Measurements from ENCODE around the gene PRDM7. TPM values are rescaled to one million over a fixed set of nuclear protein-coding genes. Genes with fewer than 3 reads are reported as not detected.

Gene PRDM7
- total RNA-seq, 1 experiment from 2014 or later, result not detected

DNA sequence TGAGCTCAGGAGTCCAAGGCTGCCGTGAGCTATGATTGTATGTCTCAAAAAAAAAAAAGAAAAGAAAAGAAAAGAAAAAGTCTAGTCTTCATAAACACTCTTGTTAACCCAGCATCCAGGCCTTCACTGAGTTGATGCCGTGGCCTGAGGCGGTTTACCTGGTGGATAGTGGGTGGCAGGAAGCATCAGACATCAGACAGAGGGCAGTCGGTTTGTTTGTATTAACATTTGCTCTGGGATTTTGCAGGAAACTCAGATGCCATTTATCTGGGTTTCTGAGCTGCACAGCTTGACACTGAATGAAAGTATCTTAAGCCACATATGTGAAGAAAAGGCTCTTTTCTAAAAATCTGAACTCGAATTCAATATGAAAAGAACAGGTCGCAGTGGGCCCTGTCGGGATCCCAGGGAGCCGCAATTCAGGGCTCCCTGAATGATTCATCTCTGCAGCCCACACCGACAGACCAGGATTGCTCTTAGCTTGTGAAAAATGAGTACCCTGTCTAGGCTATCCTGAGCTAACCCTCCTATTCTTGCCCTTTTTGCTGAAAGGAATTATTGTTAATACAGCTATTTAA lies 56.8 kb downstream of the PRDM7 start:
- ATAC-seq, result no peak
- H3K4me3 ChIP-seq (ENCODE audit: low read length), result peak overlapping the region; percentile 77
- H3K27ac ChIP-seq (ENCODE audit: low read length), result peak overlapping the region; percentile 69
- peaks cover 35% of the 10 kb centered on the region for H3K4me1 ChIP-seq (ENCODE audit: insufficient read depth, low read length)
- TSS peak; percentile 21 for BruUV-seq (replicated peaks)
- no peaks in the 10 kb centered on the region for H3F3A ChIP-seq (ENCODE audit: low read length, unreplicated experiment)
- no peaks in the 10 kb centered on the region for H3K9me2 ChIP-seq (replicated peaks; ENCODE audit: low read length)
- no peaks in the 10 kb centered on the region for H4K20me1 ChIP-seq (ENCODE audit: low read length)
- POLR2A ChIA-PET (ENCODE audit: unreplicated experiment), result interaction anchor here (0.6 kb wide), 1 partner anchor 96 kb away, joined by 5 read pairs; no protein-coding TSS in a partner anchor
- TF ChIP-seq EZH2 (IDR thresholded peaks at IDR 0.05; ENCODE audit: low read length, unreplicated experiment), result no peak
- no peak for TF ChIP-seq CTCF (conservative IDR thresholded peaks at IDR 0.05; ENCODE audit: low read depth, low read length)
- TF ChIP-seq EZH2phosphoT487 (IDR thresholded peaks at IDR 0.05; ENCODE audit: borderline replicate concordance, low read length), result no peak
- intact Hi-C loops (cut with micrococcal nuclease), result no loop called here
- no peaks in the 10 kb centered on the region for H3K36me3 ChIP-seq (ENCODE audit: low read depth, low read length)
- no peaks in the 10 kb centered on the region for H3K9me3 ChIP-seq (ENCODE audit: low read length)
- no peaks in the 10 kb centered on the region for H3K27me3 ChIP-seq (ENCODE audit: low read length)
- DNase-seq, result no peak
- H2AFZ ChIP-seq (ENCODE audit: low read length), result peak overlapping the region; percentile 81
- peaks cover 21% of the 10 kb centered on the region for H3K79me2 ChIP-seq (ENCODE audit: low read length)
- CTCF ChIA-PET, result interaction anchor here (0.6 kb wide), 1 partner anchor 61 kb away, joined by 4 read pairs; no protein-coding TSS in a partner anchor
- H3K4me2 ChIP-seq (ENCODE audit: low read length), result peak overlapping the region; percentile 86
- H3K9ac ChIP-seq (ENCODE audit: low read length), result peak overlapping the region; percentile 82

DNA sequence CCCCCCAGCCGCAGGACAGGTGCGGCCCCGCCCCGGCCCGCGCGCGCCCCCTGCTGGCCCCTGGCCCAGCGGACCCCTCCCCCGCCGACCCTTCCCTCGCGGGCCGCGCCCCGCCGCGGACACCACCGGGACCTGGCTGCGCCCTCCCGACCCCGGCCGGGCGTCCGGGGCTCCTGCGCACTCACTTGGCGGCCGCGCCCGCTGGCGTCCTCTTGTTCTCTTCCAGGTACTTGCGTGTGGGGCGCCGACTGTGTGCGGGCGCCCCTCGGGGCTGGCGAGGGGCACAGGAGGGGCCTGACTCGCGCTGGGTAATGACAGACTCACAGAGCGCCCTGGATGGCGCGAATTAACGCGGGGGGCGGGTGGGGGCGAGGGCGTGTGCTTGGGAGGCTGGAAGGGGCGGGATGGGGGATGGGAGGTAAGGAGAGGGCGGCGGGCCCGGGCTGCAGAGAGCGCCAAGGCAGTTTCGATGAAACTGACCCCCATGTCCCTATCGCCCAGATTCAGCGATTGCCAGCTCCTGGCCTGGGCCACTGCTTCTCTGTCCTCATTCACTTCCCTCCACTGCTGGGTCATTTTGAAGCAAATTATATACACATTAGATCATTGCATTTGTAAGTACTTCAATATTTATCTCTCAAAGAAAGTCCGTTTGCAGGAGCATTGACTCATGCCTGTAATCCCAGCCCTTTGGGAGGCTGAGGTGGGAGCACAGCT lies 57.4 kb downstream of the PRDM7 start:
- H3K79me2 ChIP-seq (ENCODE audit: low read length), result peaks cover 21% of the 10 kb centered on the region
- no peaks in the 10 kb centered on the region for H3K27me3 ChIP-seq (ENCODE audit: low read length)
- ChIA-PET POLR2A (ENCODE audit: unreplicated experiment) (interaction anchor here (0.6 kb wide), 1 partner anchor 95 kb away, joined by 5 read pairs; no protein-coding TSS in a partner anchor), CTCF (interaction anchor here (0.6 kb wide), 2 partner anchors 42 to 62 kb away, joined by 3 to 4 read pairs; no protein-coding TSS in a partner anchor)
- H3K9me3 ChIP-seq (ENCODE audit: low read length), result no peaks in the 10 kb centered on the region
- peak overlapping the region; percentile 82 for H3K9ac ChIP-seq (ENCODE audit: low read length)
- peak overlapping the region; percentile 69 for H3K27ac ChIP-seq (ENCODE audit: low read length)
- peak overlapping the region; percentile 86 for H3K4me2 ChIP-seq (ENCODE audit: low read length)
- TF ChIP-seq EZH2 (IDR thresholded peaks at IDR 0.05; ENCODE audit: low read length, unreplicated experiment), result no peak
- no peak for TF ChIP-seq EZH2phosphoT487 (IDR thresholded peaks at IDR 0.05; ENCODE audit: borderline replicate concordance, low read length)
- TF ChIP-seq CTCF (conservative IDR thresholded peaks at IDR 0.05; ENCODE audit: low read depth, low read length), result 0 out of 2 replicates have a peak, but pooled peaks have one; percentile 33
- H2AFZ ChIP-seq (ENCODE audit: low read length), result peak overlapping the region; percentile 81
- H3K4me3 ChIP-seq (ENCODE audit: low read length), result peak overlapping the region; percentile 77
- ATAC-seq (peak; percentile 30), DNase-seq (peak; percentile 44)
- no peaks in the 10 kb centered on the region for H4K20me1 ChIP-seq (ENCODE audit: low read length)
- intact Hi-C loops (cut with micrococcal nuclease), result no loop called here
- H3F3A ChIP-seq (ENCODE audit: low read length, unreplicated experiment), result no peaks in the 10 kb centered on the region
- no peaks in the 10 kb centered on the region for H3K36me3 ChIP-seq (ENCODE audit: low read depth, low read length)
- no TSS peak for BruUV-seq (replicated peaks)
- H3K4me1 ChIP-seq (ENCODE audit: insufficient read depth, low read length), result peaks cover 35% of the 10 kb centered on the region
- H3K9me2 ChIP-seq (replicated peaks; ENCODE audit: low read length), result no peaks in the 10 kb centered on the region
